SU-DHL-6 (cell line): ENCODE results near the gene VIPR2.

ENCODE experiments used
- H2AFZ ChIP-seq: fragments of 200-600 bp; sonication (generic); 2 replicates; pipeline ENCODE4 v1.6.1; 2014; ENCODE audit warnings: low read depth, mild to moderate bottlenecking, moderate library complexity, mixed read lengths, antibody characterized with exemption, low read length; ENCODE audit not compliant: severe bottlenecking
- H3F3A ChIP-seq: fragments of 200-600 bp; shearing (Covaris generic); 2 replicates; pipeline ENCODE4 v1.6.0; 2016; ENCODE audit warnings: antibody characterized with exemption, mild to moderate bottlenecking; ENCODE audit not compliant: insufficient read depth
- H3K27ac ChIP-seq: fragments of 200-600 bp; sonication (generic); 2 replicates; pipeline ENCODE4 v1.5.1; 2016; ENCODE audit warnings: low read depth, mild to moderate bottlenecking, low read length, moderate library complexity, mixed read lengths
- H3K27me3 ChIP-seq: fragments of 200-600 bp; sonication (generic), shearing (Covaris generic); 2 replicates; pipeline ENCODE4 v1.6.0; 2014; ENCODE audit warnings: mild to moderate bottlenecking, low read length
- H3K36me3 ChIP-seq: fragments of 200-600 bp; sonication (generic); 2 replicates; pipeline ENCODE4 v1.6.1; 2014; ENCODE audit warnings: mild to moderate bottlenecking, low read length, mixed read lengths
- H3K4me2 ChIP-seq: fragments of 300-600, 200-600 bp; shearing (Covaris generic), sonication (generic); 2 replicates; pipeline ENCODE4 v1.6.0; 2014; ENCODE audit warnings: low read length, low read depth, mild to moderate bottlenecking; ENCODE audit not compliant: poor library complexity, severe bottlenecking
- H3K4me3 ChIP-seq: fragments of 200-600 bp; sonication (generic); 2 replicates; pipeline ENCODE4 v1.5.1; 2014; ENCODE audit warnings: antibody characterized with exemption, low read length, mild to moderate bottlenecking, mixed read lengths; ENCODE audit not compliant: insufficient read depth, poor library complexity, severe bottlenecking
- H3K79me2 ChIP-seq: fragments of 200-600 bp; sonication (generic); 2 replicates; pipeline ENCODE4 v1.6.1; 2014; ENCODE audit warnings: mild to moderate bottlenecking, low read length, moderate library complexity; ENCODE audit not compliant: insufficient read depth
- H3K9ac ChIP-seq: fragments of 200-600 bp; sonication (generic); 2 replicates; pipeline ENCODE4 v1.7.0; 2014; ENCODE audit warnings: mild to moderate bottlenecking, low read length
- H3K9me2 ChIP-seq: fragments of 200-600 bp; sonication (generic); replicated peaks from 2 replicates; pipeline ENCODE4 v1.6.1; 2014; ENCODE audit warnings: low read length; ENCODE audit not compliant: insufficient read depth
- H3K9me3 ChIP-seq: fragments of 200-600 bp; sonication (generic); 2 replicates; pipeline ENCODE4 v1.6.1; 2014; ENCODE audit warnings: low read length, mixed read lengths; ENCODE audit not compliant: insufficient read depth
- H4K20me1 ChIP-seq: fragments of 200-600 bp; sonication (generic); 2 replicates; pipeline ENCODE4 v1.6.1; 2014; ENCODE audit warnings: low read depth, mild to moderate bottlenecking, antibody characterized with exemption, low read length, moderate library complexity, mixed read lengths
- CTCF ChIP-seq: fragments of 200-600 bp; sonication (generic); IDR thresholded peaks from one replicate; pipeline ENCODE4 v1.5.1; 2017; ENCODE audit warnings: antibody characterized with exemption, mild to moderate bottlenecking, low read length, moderate library complexity; ENCODE audit not compliant: insufficient read depth, poor library complexity, severe bottlenecking
- EZH2phosphoT487 ChIP-seq: fragments of 200-600 bp; sonication (generic), shearing (Covaris generic); conservative IDR thresholded peaks from 2 replicates; pipeline ENCODE4 v1.6.1; 2018; ENCODE audit warnings: mild to moderate bottlenecking, antibody characterized with exemption, low read length, moderate library complexity, mixed read lengths

VIPR2 gene

GRCh38 chr7:159048656-159049055 lies 96.0 kb downstream of the VIPR2 start:
- Histone ChIP-seq H3K9ac (no peak overlapping the region), H3K9me3 (no peaks in the 10 kb centered on the region), H3K4me2 (no peak overlapping the region), H3K9me2 (no peaks in the 10 kb centered on the region), H4K20me1 (0 out of 2 replicates have a peak, but pooled peaks cover 5% of the 10 kb centered on the region), H3K36me3 (no peaks in the 10 kb centered on the region), H3K4me3 (no peak overlapping the region), H3K27me3 (no peaks in the 10 kb centered on the region), H2AFZ (no peak overlapping the region), H3F3A (no peaks in the 10 kb centered on the region), H3K27ac (no peak overlapping the region), H3K79me2 (no peaks in the 10 kb centered on the region)
- TF ChIP-seq CTCF (no peak), EZH2phosphoT487 (no peak)

- Histone ChIP-seq H3K4me2 (no peak overlapping the region), H3K4me3 (no peak overlapping the region), H3K9me3 (no peaks in the 10 kb centered on the region), H4K20me1 (0 out of 2 replicates have a peak, but pooled peaks cover 5% of the 10 kb centered on the region), H3F3A (no peaks in the 10 kb centered on the region), H3K27ac (no peak overlapping the region), H3K79me2 (no peaks in the 10 kb centered on the region), H3K9me2 (no peaks in the 10 kb centered on the region), H3K27me3 (no peaks in the 10 kb centered on the region), H3K9ac (no peak overlapping the region), H3K36me3 (no peaks in the 10 kb centered on the region), H2AFZ (no peak overlapping the region)
- TF ChIP-seq CTCF (no peak), EZH2phosphoT487 (no peak)
Observed at GRCh38 chr7:159047536-159047935, 97.1 kb downstream of the VIPR2 start.

GRCh38 chr7:159046300-159046699 lies 98.4 kb downstream of the VIPR2 start:
- H3K27ac ChIP-seq: no peak overlapping the region
- no peaks in the 10 kb centered on the region for H3K79me2 ChIP-seq
- H3K36me3 ChIP-seq: no peaks in the 10 kb centered on the region
- no peak overlapping the region for H3K4me2 ChIP-seq
- H3K9me2 ChIP-seq: no peaks in the 10 kb centered on the region
- H3K9me3 ChIP-seq: no peaks in the 10 kb centered on the region
- TF ChIP-seq EZH2phosphoT487 (no peak), CTCF (no peak)
- no peaks in the 10 kb centered on the region for H3F3A ChIP-seq
- no peaks in the 10 kb centered on the region for H3K27me3 ChIP-seq
- no peak overlapping the region for H3K9ac ChIP-seq
- no peak overlapping the region for H3K4me3 ChIP-seq
- 0 out of 2 replicates have a peak, but pooled peaks cover 5% of the 10 kb centered on the region for H4K20me1 ChIP-seq
- no peak overlapping the region for H2AFZ ChIP-seq
